ENCODE measurements around the gene PCGF2. TPM values are rescaled to one million over a fixed set of nuclear protein-coding genes. Genes with fewer than 3 reads are reported as not detected.

The PCGF2 gene
- total RNA-seq, 1 donor from 2014 or later: 20.7 TPM

DNA sequence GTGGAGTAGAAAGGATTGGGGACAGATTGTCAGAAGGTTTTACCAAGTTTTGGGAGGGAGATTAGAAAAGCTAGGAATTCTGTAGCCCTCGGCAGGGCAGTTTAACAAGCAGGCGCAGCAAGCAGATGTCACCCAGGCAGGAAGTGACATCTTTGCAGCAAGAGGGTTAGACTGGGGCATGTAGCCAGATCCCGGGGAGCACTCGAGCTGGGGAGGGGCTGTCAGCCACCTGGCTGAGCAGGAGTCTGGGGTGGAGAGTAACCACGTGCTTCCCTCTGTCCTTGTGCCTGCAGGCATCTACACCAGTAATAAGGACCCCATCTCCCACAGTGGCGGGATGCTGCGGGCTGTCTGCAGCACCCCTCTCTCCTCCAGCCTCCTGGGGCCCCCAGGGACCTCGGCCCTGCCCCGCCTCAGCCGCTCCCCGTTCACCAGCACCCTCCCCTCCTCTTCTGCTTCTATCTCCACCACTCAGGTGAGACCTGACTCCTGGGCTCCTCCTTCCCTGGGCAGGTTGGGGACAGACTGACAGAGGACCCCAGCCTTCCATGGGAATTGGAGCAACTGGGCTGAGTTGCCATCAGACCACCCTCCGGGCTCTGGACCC is 30.9 kb downstream of the PCGF2 start:
- no peaks in the 10 kb centered on the region for H3K27me3 ChIP-seq (ENCODE audit: low read depth)
- no peak overlapping the region for H3K27ac ChIP-seq (replicated peaks)
- peaks cover 13% of the 10 kb centered on the region for H3K4me1 ChIP-seq
- no peak for DNase-seq
- H3K9me3 ChIP-seq (replicated peaks): no peaks in the 10 kb centered on the region
- H3K4me3 ChIP-seq: no peak overlapping the region
- peaks cover 100% of the 10 kb centered on the region for H3K36me3 ChIP-seq
- TF ChIP-seq, protein P1, sequence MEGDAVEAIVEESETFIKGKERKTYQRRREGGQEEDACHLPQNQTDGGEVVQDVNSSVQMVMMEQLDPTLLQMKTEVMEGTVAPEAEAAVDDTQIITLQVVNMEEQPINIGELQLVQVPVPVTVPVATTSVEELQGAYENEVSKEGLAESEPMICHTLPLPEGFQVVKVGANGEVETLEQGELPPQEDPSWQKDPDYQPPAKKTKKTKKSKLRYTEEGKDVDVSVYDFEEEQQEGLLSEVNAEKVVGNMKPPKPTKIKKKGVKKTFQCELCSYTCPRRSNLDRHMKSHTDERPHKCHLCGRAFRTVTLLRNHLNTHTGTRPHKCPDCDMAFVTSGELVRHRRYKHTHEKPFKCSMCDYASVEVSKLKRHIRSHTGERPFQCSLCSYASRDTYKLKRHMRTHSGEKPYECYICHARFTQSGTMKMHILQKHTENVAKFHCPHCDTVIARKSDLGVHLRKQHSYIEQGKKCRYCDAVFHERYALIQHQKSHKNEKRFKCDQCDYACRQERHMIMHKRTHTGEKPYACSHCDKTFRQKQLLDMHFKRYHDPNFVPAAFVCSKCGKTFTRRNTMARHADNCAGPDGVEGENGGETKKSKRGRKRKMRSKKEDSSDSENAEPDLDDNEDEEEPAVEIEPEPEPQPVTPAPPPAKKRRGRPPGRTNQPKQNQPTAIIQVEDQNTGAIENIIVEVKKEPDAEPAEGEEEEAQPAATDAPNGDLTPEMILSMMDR (IDR thresholded peaks at IDR 0.05; ENCODE audit: borderline replicate concordance): no peak
- intact Hi-C loops (cut with micrococcal nuclease): no loop called here

DNA sequence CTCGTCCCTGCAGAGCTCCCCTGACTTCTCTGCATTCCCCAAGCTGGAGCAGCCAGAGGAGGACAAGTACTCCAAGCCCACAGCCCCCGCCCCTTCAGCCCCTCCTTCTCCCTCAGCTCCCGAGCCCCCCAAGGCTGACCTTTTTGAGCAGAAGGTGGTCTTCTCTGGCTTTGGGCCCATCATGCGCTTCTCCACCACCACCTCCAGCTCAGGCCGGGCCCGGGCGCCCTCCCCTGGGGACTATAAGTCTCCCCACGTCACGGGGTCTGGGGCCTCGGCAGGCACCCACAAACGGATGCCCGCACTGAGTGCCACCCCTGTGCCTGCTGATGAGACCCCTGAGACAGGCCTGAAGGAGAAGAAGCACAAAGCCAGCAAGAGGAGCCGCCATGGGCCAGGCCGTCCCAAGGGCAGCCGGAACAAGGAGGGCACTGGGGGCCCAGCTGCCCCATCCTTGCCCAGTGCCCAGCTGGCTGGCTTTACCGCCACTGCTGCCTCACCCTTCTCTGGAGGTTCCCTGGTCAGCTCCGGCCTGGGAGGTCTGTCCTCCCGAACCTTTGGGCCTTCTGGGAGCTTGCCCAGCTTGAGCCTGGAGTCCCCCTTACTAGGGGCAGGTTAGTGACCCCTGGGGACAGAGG is 31.6 kb downstream of the PCGF2 start:
- Histone ChIP-seq H3K4me3 (no peak overlapping the region), H3K36me3 (peaks cover 100% of the 10 kb centered on the region), H3K4me1 (peaks cover 17% of the 10 kb centered on the region), H3K27ac (replicated peaks) (no peak overlapping the region), H3K27me3 (ENCODE audit: low read depth) (no peaks in the 10 kb centered on the region), H3K9me3 (replicated peaks) (no peaks in the 10 kb centered on the region)
- intact Hi-C loops (cut with micrococcal nuclease): no loop called here
- DNase-seq: no peak
- TF ChIP-seq, protein P1 (IDR thresholded peaks at IDR 0.05; ENCODE audit: borderline replicate concordance): no peak

- TF ChIP-seq, protein P1 (IDR thresholded peaks at IDR 0.05; ENCODE audit: borderline replicate concordance): no peak
- Histone ChIP-seq H3K36me3 (peaks cover 97% of the 10 kb centered on the region), H3K27ac (replicated peaks) (no peak overlapping the region), H3K9me3 (replicated peaks) (no peaks in the 10 kb centered on the region), H3K4me1 (peaks cover 28% of the 10 kb centered on the region), H3K4me3 (no peak overlapping the region), H3K27me3 (ENCODE audit: low read depth) (no peaks in the 10 kb centered on the region)
- intact Hi-C loops (cut with micrococcal nuclease): no loop called here
- DNase-seq: no peak
These were observed 32.8 kb downstream of the PCGF2 start for GRCh38 chr17:38715216-38715943.

DNA sequence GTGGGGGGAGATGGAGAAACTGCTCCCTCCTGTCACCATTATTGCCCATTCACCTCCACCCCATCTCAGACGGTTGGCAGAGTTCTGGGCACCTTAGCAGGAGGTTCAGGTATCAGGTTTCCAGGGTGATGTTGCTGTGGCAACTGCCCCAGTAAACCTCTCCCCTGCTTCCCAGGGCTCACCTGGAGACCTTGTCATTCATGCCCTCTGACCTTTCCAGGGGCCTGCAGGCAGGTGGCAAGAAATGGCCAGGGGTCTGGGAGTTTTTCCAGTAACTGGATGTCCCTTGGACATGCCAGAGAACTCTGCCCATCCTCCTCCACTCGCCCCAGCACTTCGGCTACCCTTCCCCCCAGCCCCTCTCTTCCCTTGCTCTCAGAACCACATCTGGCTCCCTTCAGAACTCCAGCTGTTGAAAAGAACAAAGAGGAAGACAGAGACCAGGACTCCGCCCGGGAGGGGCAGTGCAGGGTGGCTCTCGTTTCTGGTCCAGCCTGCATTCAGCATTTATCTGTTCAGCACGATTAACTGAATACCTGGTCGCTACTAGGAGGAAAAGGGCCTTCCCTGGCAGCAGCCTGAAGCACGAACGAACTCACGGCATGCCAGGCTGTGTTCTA is 34.6 kb downstream of the PCGF2 start:
- peaks cover 45% of the 10 kb centered on the region for H3K4me1 ChIP-seq
- TF ChIP-seq, protein P1 (IDR thresholded peaks at IDR 0.05; ENCODE audit: borderline replicate concordance): no peak
- no peaks in the 10 kb centered on the region for H3K27me3 ChIP-seq (ENCODE audit: low read depth)
- H3K9me3 ChIP-seq (replicated peaks): no peaks in the 10 kb centered on the region
- no peak overlapping the region for H3K4me3 ChIP-seq
- peaks cover 94% of the 10 kb centered on the region for H3K36me3 ChIP-seq
- intact Hi-C loops (cut with micrococcal nuclease): no loop called here
- no peak for DNase-seq
- H3K27ac ChIP-seq (replicated peaks): peak overlapping the region; percentile 8

- Histone ChIP-seq H3K4me1 (peaks cover 54% of the 10 kb centered on the region), H3K27ac (replicated peaks) (peak overlapping the region; percentile 76), H3K27me3 (ENCODE audit: low read depth) (no peaks in the 10 kb centered on the region), H3K9me3 (replicated peaks) (no peaks in the 10 kb centered on the region), H3K4me3 (no peak overlapping the region), H3K36me3 (peaks cover 94% of the 10 kb centered on the region)
- DNase-seq: no peak
- intact Hi-C loops (cut with micrococcal nuclease): no loop called here
- TF ChIP-seq, protein P1 (IDR thresholded peaks at IDR 0.05; ENCODE audit: borderline replicate concordance): no peak
These were observed 35.5 kb downstream of the PCGF2 start for GRCh38 chr17:38712593-38712992.

All from left ventricle myocardium inferior (tissue), 1 donor.